COR-L47 (cell line): ENCODE results near the gene S1PR3.
A peak's percentile ranks its signal among the peaks of the same experiment; 100 is the strongest.

Experiments
- DNase-seq: peaks from one replicate; lab custom pipeline; 2025; lab: John Stamatoyannopoulos, UW

Gene S1PR3

GRCh38 chr9:88993327-88993726 is 2.1 kb downstream of the S1PR3 start:
- no peak for DNase-seq

GRCh38 chr9:88993871-88994460 is 2.7 kb downstream of the S1PR3 start:
- DNase-seq, result no peak

GRCh38 chr9:88994469-88995199 is 3.4 kb downstream of the S1PR3 start:
- no peak for DNase-seq

GRCh38 chr9:88995200-88995577 is 3.9 kb downstream of the S1PR3 start:
- no peak for DNase-seq

GRCh38 chr9:88995627-88996026 is 4.4 kb downstream of the S1PR3 start:
- DNase-seq, result no peak

- no peak for DNase-seq
Measured at GRCh38 chr9:88996046-88996920, 5.0 kb downstream of the S1PR3 start.

GRCh38 chr9:88996921-88997235 is 5.6 kb downstream of the S1PR3 start:
- no peak for DNase-seq

GRCh38 chr9:88997646-88998045 is 6.4 kb downstream of the S1PR3 start:
- DNase-seq, result no peak

- DNase-seq, result no peak
Measured at GRCh38 chr9:88998503-88998902, 7.2 kb downstream of the S1PR3 start.

GRCh38 chr9:88998911-88999310 is 7.6 kb downstream of the S1PR3 start:
- no peak for DNase-seq

- no peak for DNase-seq
Measured at GRCh38 chr9:89000371-89000781, 9.1 kb downstream of the S1PR3 start.

GRCh38 chr9:89000973-89001916 is 10.0 kb downstream of the S1PR3 start:
- DNase-seq, result peak; percentile 69

- no peak for DNase-seq
Measured at GRCh38 chr9:89001917-89002540, 10.8 kb downstream of the S1PR3 start.

GRCh38 chr9:89002987-89003386 is 11.7 kb downstream of the S1PR3 start:
- DNase-seq, result no peak

- no peak for DNase-seq
Measured at GRCh38 chr9:89005323-89005722, 14.1 kb downstream of the S1PR3 start.

GRCh38 chr9:89006267-89006666 is 15.0 kb downstream of the S1PR3 start:
- no peak for DNase-seq

- DNase-seq, result no peak
Measured at GRCh38 chr9:89006996-89007967, 16.0 kb downstream of the S1PR3 start.

- DNase-seq, result no peak
Measured at GRCh38 chr9:89008055-89008743, 16.9 kb downstream of the S1PR3 start.

GRCh38 chr9:89008744-89009545 is 17.7 kb downstream of the S1PR3 start:
- no peak for DNase-seq
